Kidney (tissue), 14 donors: ENCODE data around the gene MNT. TPM values are rescaled to one million over a fixed set of nuclear protein-coding genes. Genes with fewer than 3 reads are reported as not detected.
A peak's percentile ranks its signal among the peaks of the same experiment; 100 is the strongest.

ENCODE experiments used
- DNase-seq, 5 donors: peaks; one replicate each; pipeline ENCODE4 v3.0.0-alpha.2; 2013 to 2020
- FAIRE-seq: peaks from 2 replicates; lab custom pipeline; 2012; peaks lifted over from hg19 to GRCh38; lab: Jason Lieb, UNC
- H3K27ac ChIP-seq, 2 donors: one replicate each; pipeline ENCODE4 v1.7.0; 2013; ENCODE audit warnings: low read depth in 2 of 2, low read length in 2 of 2, inconsistent platforms in 1 of 2
- H3K27me3 ChIP-seq: one replicate; pipeline ENCODE4 v1.7.1; 2013; ENCODE audit warnings: low read length, inconsistent platforms; ENCODE audit not compliant: control insufficient read depth, insufficient read depth
- H3K36me3 ChIP-seq, 3 donors: one replicate each; pipeline versions ENCODE4 v1.7.0 to v1.7.1; 2013; ENCODE audit warnings: low read length in 3 of 3, control low read depth in 1 of 3, inconsistent platforms in 1 of 3; ENCODE audit not compliant: insufficient read depth in 3 of 3, control insufficient read depth in 2 of 3
- H3K4me1 ChIP-seq, 3 donors: one replicate each; pipeline versions ENCODE4 v1.7.0 to v1.7.1; 2013; ENCODE audit warnings: low read length in 3 of 3, inconsistent platforms in 1 of 3, low read depth in 1 of 3; ENCODE audit not compliant: control insufficient read depth in 2 of 3, insufficient read depth in 2 of 3
- H3K4me3 ChIP-seq, 3 donors: one replicate each; pipeline versions ENCODE4 v1.7.0 to v1.8.1; 2013; ENCODE audit warnings: low read length in 3 of 3, control low read depth in 1 of 3, inconsistent platforms in 1 of 3
- H3K9ac ChIP-seq, 3 donors: one replicate each; pipeline versions ENCODE4 v1.7.0 to v1.7.1; 2013; ENCODE audit warnings: low read length in 3 of 3, control low read depth in 1 of 3, inconsistent platforms in 1 of 3
- H3K9me3 ChIP-seq, 3 donors: one replicate each; pipeline versions ENCODE4 v1.7.0 to v1.7.1; 2013; ENCODE audit warnings: low read length in 3 of 3, control low read depth in 1 of 3, inconsistent platforms in 1 of 3; ENCODE audit not compliant: control insufficient read depth in 2 of 3, insufficient read depth in 1 of 3
- intact Hi-C: fragments of 100-400 bp; cut with DNase I; formaldehyde crosslinking; loops from one replicate; pipeline ENCODE4 v1.11.1; 2022
- polyA plus RNA-seq: library from polyadenylated mRNA; stranded (reverse); fragments of 350-450 nt; fragmentation: Illumina TruSeq; extraction: RNeasy Lipid Tissue Mini Kit (QIAGEN cat#74804); gene quantifications from one replicate; pipeline ENCODE4 v1.2.3, GENCODE V29; 2014; ENCODE audit warnings: low read depth, low replicate concordance; ENCODE audit not compliant: insufficient read depth
- total RNA-seq: library from RNA; stranded (reverse); fragmentation: NEBNext Ultra II Directional; extraction: Animal tissue kit (Norgen Biotek cat#: 25700); gene quantifications from one replicate; pipeline ENCODE4 v1.2.1, GENCODE V29; 2021
- TF ChIP-seq, protein P1 (sequence below): IDR thresholded peaks from 3 replicates; pipeline ENCODE4 v1.5.1; 2012; ENCODE audit warnings: mild to moderate bottlenecking, moderate library complexity, borderline replicate concordance; ENCODE audit not compliant: insufficient read depth; ENCODE audit errors: extremely low read depth
- donor health status: control.
- donor health status: control.
- donor health status: control.
- donor health status: control.
- donor health status: control.
- donor health status: DM: yes; HTN: yes; CAD: no.
- donor health status: Normal renal cell carcinoma (clear cell type).

Gene MNT
- total and polyA plus RNA-seq, 2 donors from 2014 or later, result 3.7 to 39.8 TPM

DNA sequence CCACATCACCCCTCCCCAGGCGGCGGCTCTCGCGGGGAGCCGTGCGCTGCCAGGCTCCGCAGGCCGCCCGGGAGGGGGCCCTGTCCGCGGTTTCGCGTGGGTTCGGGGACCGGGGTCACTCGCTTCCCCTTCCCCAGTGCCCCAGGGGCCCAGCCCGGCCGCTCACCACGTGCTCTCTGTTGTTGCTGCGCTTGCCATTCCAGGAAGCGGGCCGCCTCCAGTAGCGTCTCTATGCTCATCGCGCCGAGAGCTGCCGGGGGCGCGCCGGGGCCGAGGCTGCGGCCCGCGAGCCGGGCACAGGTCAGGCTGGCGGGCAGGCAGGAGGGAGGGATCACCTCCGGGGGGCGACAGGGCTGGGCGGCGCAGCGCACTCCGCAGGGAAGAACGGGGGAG lies 390 bp downstream of the MNT start:
- no peak for FAIRE-seq
- no peaks in the 10 kb centered on the region for H3K9me3 ChIP-seq

DNA sequence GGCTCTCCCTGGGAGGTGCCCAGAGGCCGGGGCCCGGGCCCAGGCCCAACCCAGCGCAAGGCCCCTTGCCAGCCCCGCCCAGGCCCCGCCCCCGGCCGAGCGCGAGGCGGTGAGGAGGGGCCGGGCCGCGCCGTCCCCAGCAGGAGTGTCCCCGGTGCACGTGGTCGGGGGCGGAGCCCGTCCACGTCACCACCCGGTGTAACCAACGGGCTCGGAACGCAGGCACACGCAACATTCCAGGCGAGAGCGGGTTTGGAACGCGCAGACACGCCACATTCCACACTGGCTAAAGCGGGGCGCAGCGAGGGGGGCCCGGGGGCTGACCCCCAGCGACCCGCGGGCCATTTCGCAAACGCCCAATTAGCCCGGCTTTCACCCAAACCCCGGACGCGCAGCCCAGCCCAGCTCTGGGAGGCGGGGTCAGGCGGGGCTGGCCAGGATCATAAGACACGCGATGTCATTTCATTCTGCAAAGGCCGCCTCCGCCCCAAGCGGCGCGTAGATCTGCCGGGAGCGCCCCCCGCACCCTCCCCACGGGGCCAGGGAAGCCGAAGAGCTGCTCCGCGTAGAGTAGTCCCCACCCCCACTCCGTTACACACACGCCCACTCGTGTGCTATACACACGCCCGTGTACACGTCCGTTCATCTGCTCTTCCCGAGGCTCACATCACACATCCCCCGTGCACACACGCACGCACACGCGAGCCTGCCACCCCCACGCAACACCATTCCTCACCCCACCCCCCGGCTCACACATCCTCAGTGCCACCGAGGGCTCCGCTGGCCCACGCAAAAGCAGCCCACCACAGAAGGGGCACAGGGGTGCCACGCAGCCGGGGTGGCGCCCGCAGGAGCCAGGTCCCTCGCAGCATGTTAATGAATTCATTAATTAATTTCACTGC lies 1.0 kb downstream of the MNT start:
- DNase-seq (peak; percentile 96 to 99 (median 97)), FAIRE-seq (no peak)
- intact Hi-C loops, result no loop called here
- H3K4me3 ChIP-seq, result peak overlapping the region; percentile 93 to 98 (median 93)
- no peaks in the 10 kb centered on the region for H3K36me3 ChIP-seq
- TF ChIP-seq, protein P1, sequence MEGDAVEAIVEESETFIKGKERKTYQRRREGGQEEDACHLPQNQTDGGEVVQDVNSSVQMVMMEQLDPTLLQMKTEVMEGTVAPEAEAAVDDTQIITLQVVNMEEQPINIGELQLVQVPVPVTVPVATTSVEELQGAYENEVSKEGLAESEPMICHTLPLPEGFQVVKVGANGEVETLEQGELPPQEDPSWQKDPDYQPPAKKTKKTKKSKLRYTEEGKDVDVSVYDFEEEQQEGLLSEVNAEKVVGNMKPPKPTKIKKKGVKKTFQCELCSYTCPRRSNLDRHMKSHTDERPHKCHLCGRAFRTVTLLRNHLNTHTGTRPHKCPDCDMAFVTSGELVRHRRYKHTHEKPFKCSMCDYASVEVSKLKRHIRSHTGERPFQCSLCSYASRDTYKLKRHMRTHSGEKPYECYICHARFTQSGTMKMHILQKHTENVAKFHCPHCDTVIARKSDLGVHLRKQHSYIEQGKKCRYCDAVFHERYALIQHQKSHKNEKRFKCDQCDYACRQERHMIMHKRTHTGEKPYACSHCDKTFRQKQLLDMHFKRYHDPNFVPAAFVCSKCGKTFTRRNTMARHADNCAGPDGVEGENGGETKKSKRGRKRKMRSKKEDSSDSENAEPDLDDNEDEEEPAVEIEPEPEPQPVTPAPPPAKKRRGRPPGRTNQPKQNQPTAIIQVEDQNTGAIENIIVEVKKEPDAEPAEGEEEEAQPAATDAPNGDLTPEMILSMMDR, result no peak
- no peaks in the 10 kb centered on the region for H3K9me3 ChIP-seq
- H3K4me1 ChIP-seq, result peaks cover 9 to 42% (median 39%) of the 10 kb centered on the region in 3 donors
- H3K27me3 ChIP-seq, result no peaks in the 10 kb centered on the region
- H3K9ac ChIP-seq, result peak overlapping the region; percentile 81 to 98 (median 92)
- peak overlapping the region; percentile 99 to 100 for H3K27ac ChIP-seq

More for the DNA sequence above, 390 bp downstream of the MNT start:
- H3K4me1 ChIP-seq, result peaks cover 9 to 37% (median 36%) of the 10 kb centered on the region in 3 donors
- peak overlapping the region in 2 of 3 donors; percentile 77 to 98 for H3K9ac ChIP-seq
- TF ChIP-seq, protein P1, result no peak
- H3K4me3 ChIP-seq, result peak overlapping the region; percentile 93 to 98 (median 93)
- H3K27ac ChIP-seq, result peak overlapping the region; percentile 99 to 100
- H3K27me3 ChIP-seq, result no peaks in the 10 kb centered on the region
- DNase-seq, result peak in 3 of 5 donors; percentile 71 to 91 (median 82)
- no peaks in the 10 kb centered on the region for H3K36me3 ChIP-seq
- intact Hi-C loops, result no loop called here

DNA sequence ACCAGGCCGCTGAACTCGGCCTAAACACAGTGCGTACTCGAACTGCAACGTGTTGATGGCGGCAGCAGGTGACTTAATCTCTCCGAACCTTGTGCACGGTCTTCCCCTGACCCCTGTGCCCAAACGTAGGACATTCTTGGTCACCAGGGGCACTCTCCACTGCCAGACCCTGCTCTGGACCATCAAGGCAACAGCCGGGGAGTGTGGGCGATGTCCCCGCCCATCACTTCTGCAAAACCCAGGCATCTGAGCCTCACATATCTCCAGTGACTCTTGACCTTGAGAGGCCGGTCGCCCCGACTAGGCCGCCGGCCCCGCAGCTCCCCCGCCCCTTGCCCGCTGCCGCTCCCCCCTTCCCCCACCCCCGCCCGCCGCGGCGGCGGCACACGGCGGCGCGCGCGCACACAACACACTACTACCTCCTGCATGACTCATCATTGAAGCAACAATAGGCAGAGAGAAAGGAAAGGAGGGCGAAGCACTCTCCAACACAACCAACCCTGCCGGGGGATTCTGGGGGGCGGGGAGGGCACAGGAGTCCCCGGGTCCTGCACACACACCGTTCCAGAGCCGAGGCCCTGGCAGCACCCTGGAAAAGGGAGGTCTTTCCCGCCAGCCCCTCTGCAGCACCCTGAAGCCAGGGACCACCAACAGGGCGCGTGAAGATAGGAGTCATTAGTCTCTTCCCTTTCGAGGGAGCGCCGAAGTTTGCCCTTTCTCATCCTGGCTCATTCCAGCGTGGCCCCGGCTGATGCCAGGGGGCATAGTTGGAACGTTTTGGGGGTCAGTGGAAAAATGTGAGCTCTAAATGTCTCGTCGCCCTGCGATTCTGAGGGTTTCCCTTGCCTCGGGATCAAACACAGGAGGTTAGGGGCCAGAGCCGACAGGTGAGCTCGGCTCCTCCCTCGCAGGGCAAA lies 1.9 kb downstream of the MNT start:
- H3K27ac ChIP-seq, result peak overlapping the region; percentile 99 to 100
- peak overlapping the region; percentile 75 to 98 (median 80) for H3K4me3 ChIP-seq
- TF ChIP-seq, protein P1, result no peak
- peak overlapping the region; percentile 55 to 86 (median 81) for H3K9ac ChIP-seq
- DNase-seq, result peak; percentile 61 to 91 (median 86)
- intact Hi-C loops, result no loop called here
- H3K4me1 ChIP-seq, result peaks cover 9 to 48% (median 44%) of the 10 kb centered on the region in 3 donors
- no peaks in the 10 kb centered on the region for H3K9me3 ChIP-seq
- FAIRE-seq, result no peak
- H3K27me3 ChIP-seq, result no peaks in the 10 kb centered on the region
- no peaks in the 10 kb centered on the region for H3K36me3 ChIP-seq
